ENCODE results near the gene DDN. TPM values are rescaled to one million over a fixed set of nuclear protein-coding genes. Genes with fewer than 3 reads are reported as not detected.

The DDN gene
- total RNA-seq, 1 experiment from 2014 or later = 0.51 TPM

GRCh38 chr12:49039421-49040363 lies 40.5 kb upstream of the DDN start:
- TF ChIP-seq TCF7L2 (IDR thresholded peaks at IDR 0.05; ENCODE audit: low read depth, low read length) (no peak), REST (IDR thresholded peaks at IDR 0.05; ENCODE audit: insufficient read depth in 1 of 2, low read depth in 2 of 2, low read length in 1 of 2) (no peak)
- in situ Hi-C loops (cut with HindIII; ENCODE audit: low pct_unique_long_range_greater_than_20kb, low sequenced_read_pairs) = no loop called here

GRCh38 chr12:49038291-49038955 lies 39.2 kb upstream of the DDN start:
- Histone ChIP-seq H3K9me3 (ENCODE audit: control insufficient read depth, insufficient read depth, low read depth, low read length) (no peaks in the 10 kb centered on the region), H3K36me3 (ENCODE audit: control insufficient read depth, insufficient read depth, low read length) (peaks cover 25% of the 10 kb centered on the region), H3K4me1 (ENCODE audit: control insufficient read depth, insufficient read depth, low read length) (no peaks in the 10 kb centered on the region), H3K27ac (ENCODE audit: low read length) (no peak overlapping the region), H3K4me3 (ENCODE audit: low read depth in 2 of 2, low read length in 2 of 2) (no peak overlapping the region), H3K27me3 (ENCODE audit: control insufficient read depth, insufficient read depth, low read length) (no peaks in the 10 kb centered on the region)
- ChIA-PET POLR2A (no interaction called here), CTCF (no interaction called here)
- no TSS peak for BruUV-seq (replicated peaks)
- no peak for ATAC-seq
- intact Hi-C loops (cut with micrococcal nuclease; ENCODE audit: unreplicated experiment) = no loop called here
- DNase-seq (ENCODE audit: low read depth, low spot score) = no peak
- no peak for TF ChIP-seq SIN3A (IDR thresholded peaks at IDR 0.05; ENCODE audit: borderline replicate concordance, insufficient read depth, low read depth, low read length)
- TF ChIP-seq REST (IDR thresholded peaks at IDR 0.05; ENCODE audit: insufficient read depth in 1 of 2, low read depth in 2 of 2, low read length in 1 of 2) = no peak
- no peak for TF ChIP-seq TCF7L2 (IDR thresholded peaks at IDR 0.05; ENCODE audit: low read depth, low read length)
- TF ChIP-seq POLR2AphosphoS5 (IDR thresholded peaks at IDR 0.05; ENCODE audit: low read depth, low read length) = no peak
- TF ChIP-seq CTCF (IDR thresholded peaks at IDR 0.05) = no peak
- in situ Hi-C loops (cut with HindIII; ENCODE audit: low pct_unique_long_range_greater_than_20kb, low sequenced_read_pairs) = no loop called here

More at GRCh38 chr12:49039421-49040363, 40.5 kb upstream of the DDN start:
- Histone ChIP-seq H3K4me3 (ENCODE audit: low read depth in 2 of 2, low read length in 2 of 2) (no peak overlapping the region), H3K27ac (ENCODE audit: low read length) (no peak overlapping the region), H3K9me3 (ENCODE audit: control insufficient read depth, insufficient read depth, low read depth, low read length) (no peaks in the 10 kb centered on the region), H3K36me3 (ENCODE audit: control insufficient read depth, insufficient read depth, low read length) (peaks cover 32% of the 10 kb centered on the region), H3K4me1 (ENCODE audit: control insufficient read depth, insufficient read depth, low read length) (no peaks in the 10 kb centered on the region), H3K27me3 (ENCODE audit: control insufficient read depth, insufficient read depth, low read length) (no peaks in the 10 kb centered on the region)
- CTCF ChIA-PET = no interaction called here
- ATAC-seq (no peak), DNase-seq (ENCODE audit: low read depth, low spot score) (no peak)
- POLR2A ChIA-PET = no interaction called here
- intact Hi-C loops (cut with micrococcal nuclease; ENCODE audit: unreplicated experiment) = no loop called here
- BruUV-seq (replicated peaks) = no TSS peak

All from Panc1 (cell line).